ENCODE data around the gene ING2. TPM values are rescaled to one million over a fixed set of nuclear protein-coding genes. Genes with fewer than 3 reads are reported as not detected.
A peak's percentile ranks its signal among the peaks of the same experiment; 100 is the strongest.
"Not testable (repeated sequence)": the region's sequence is repeated elsewhere in the genome, so short reads cannot be mapped to it uniquely, and the experiment has no call there.

ING2 gene
- 21.9 and 23.0 TPM in 2 replicates for total RNA-seq

GRCh38 chr4:183504930-183505610 is at the start of gene ING2:
Gene ING2, plus strand, starts transcription at chr4:183505058. Its CDS starts 138 bp downstream, at chr4:183505196.
- peak within 1 kb of the TSS; percentile 88 for H3K4me3 ChIP-seq (ENCODE audit: low read depth, low read length)
- no peaks in the 10 kb centered on the region for H3K27me3 ChIP-seq (ENCODE audit: control insufficient read depth, insufficient read depth, low read length)
- FAIRE-seq (no peak), DNase-seq (ENCODE audit: low read depth) (peak; percentile 50)
- TF ChIP-seq CTCF (IDR thresholded peaks at IDR 0.05; ENCODE audit: insufficient read depth, low read length, severe bottlenecking): no peak
- no peaks in the 10 kb centered on the region for H3K36me3 ChIP-seq (ENCODE audit: control insufficient read depth, insufficient read depth, low read length)

GRCh38 chr4:183455431-183456195 is 49.2 kb upstream of the ING2 start:
- Histone ChIP-seq H3K4me3 (ENCODE audit: low read depth, low read length) (no peak overlapping the region), H3K27me3 (ENCODE audit: control insufficient read depth, insufficient read depth, low read length) (no peaks in the 10 kb centered on the region), H3K36me3 (ENCODE audit: control insufficient read depth, insufficient read depth, low read length) (no peaks in the 10 kb centered on the region)
- no peak for DNase-seq (ENCODE audit: low read depth)
- FAIRE-seq: no peak
- TF ChIP-seq CTCF (IDR thresholded peaks at IDR 0.05; ENCODE audit: insufficient read depth, low read length, severe bottlenecking): no peak

- TF ChIP-seq CTCF (IDR thresholded peaks at IDR 0.05; ENCODE audit: insufficient read depth, low read length, severe bottlenecking): no peak
- H3K27me3 ChIP-seq (ENCODE audit: control insufficient read depth, insufficient read depth, low read length): no peaks in the 10 kb centered on the region
- FAIRE-seq (no peak), DNase-seq (ENCODE audit: low read depth) (no peak)
- H3K4me3 ChIP-seq (ENCODE audit: low read depth, low read length): no peak overlapping the region
- H3K36me3 ChIP-seq (ENCODE audit: control insufficient read depth, insufficient read depth, low read length): no peaks in the 10 kb centered on the region
These were observed 46.9 kb upstream of the ING2 start for GRCh38 chr4:183458005-183458404.

- not testable (repeated sequence) for H3K4me3 ChIP-seq (ENCODE audit: low read depth, low read length); H3K36me3 ChIP-seq (ENCODE audit: control insufficient read depth, insufficient read depth, low read length); H3K27me3 ChIP-seq (ENCODE audit: control insufficient read depth, insufficient read depth, low read length); DNase-seq (ENCODE audit: low read depth); FAIRE-seq
These were observed 40.8 kb upstream of the ING2 start for GRCh38 chr4:183463903-183464619.

GRCh38 chr4:183465879-183466278 is 39.0 kb upstream of the ING2 start:
- H3K36me3 ChIP-seq (ENCODE audit: control insufficient read depth, insufficient read depth, low read length); H3K27me3 ChIP-seq (ENCODE audit: control insufficient read depth, insufficient read depth, low read length); H3K4me3 ChIP-seq (ENCODE audit: low read depth, low read length); FAIRE-seq; DNase-seq (ENCODE audit: low read depth): not testable (repeated sequence)

GRCh38 chr4:183467246-183467645 is 37.6 kb upstream of the ING2 start:
- no peaks in the 10 kb centered on the region for H3K27me3 ChIP-seq (ENCODE audit: control insufficient read depth, insufficient read depth, low read length)
- no peaks in the 10 kb centered on the region for H3K36me3 ChIP-seq (ENCODE audit: control insufficient read depth, insufficient read depth, low read length)
- DNase-seq (ENCODE audit: low read depth) (no peak), FAIRE-seq (no peak)
- H3K4me3 ChIP-seq (ENCODE audit: low read depth, low read length): no peak overlapping the region
- TF ChIP-seq CTCF (IDR thresholded peaks at IDR 0.05; ENCODE audit: insufficient read depth, low read length, severe bottlenecking): no peak

Measured in bronchial epithelial cell (primary cell).